Retinal pigment epithelial cell (primary cell): ENCODE measurements around the gene SUSD6.

ENCODE experiments used
- DNase-seq: peaks from one replicate; pipeline ENCODE4 v3.0.0-alpha.2; 2010; ENCODE audit warnings: low read depth
- H3K4me3 ChIP-seq: 2 replicates; pipeline ENCODE4 v1.5.1; 2011; ENCODE audit warnings: mild to moderate bottlenecking, low read length, control low read depth, moderate library complexity
- TF ChIP-seq, protein P1 (sequence below): conservative IDR thresholded peaks from 2 replicates; pipeline ENCODE4 v1.5.1; 2011; ENCODE audit warnings: low read depth, low read length, control low read depth, inconsistent platforms

Gene SUSD6

DNA sequence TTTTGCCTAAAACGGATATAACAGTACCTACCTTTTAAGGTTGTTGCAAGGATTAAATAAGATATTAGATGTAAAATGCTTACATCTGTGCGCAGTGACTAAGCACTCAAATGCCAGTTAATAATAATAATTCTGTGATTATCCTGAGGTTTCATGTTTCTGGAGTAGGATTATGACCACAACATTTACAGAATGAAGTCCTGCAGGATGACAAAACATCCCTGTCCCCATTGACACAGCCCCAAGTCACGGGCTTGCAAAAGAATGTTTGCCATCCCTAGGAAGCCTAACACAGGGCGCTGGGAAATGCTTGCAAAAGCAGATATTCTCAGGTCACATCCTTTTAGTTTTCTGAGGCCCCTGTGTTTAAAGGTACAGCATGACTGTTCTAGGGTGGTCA is 20.1 kb downstream of the SUSD6 start:
- H3K4me3 ChIP-seq, result no peak overlapping the region
- DNase-seq, result no peak
- TF ChIP-seq, protein P1, sequence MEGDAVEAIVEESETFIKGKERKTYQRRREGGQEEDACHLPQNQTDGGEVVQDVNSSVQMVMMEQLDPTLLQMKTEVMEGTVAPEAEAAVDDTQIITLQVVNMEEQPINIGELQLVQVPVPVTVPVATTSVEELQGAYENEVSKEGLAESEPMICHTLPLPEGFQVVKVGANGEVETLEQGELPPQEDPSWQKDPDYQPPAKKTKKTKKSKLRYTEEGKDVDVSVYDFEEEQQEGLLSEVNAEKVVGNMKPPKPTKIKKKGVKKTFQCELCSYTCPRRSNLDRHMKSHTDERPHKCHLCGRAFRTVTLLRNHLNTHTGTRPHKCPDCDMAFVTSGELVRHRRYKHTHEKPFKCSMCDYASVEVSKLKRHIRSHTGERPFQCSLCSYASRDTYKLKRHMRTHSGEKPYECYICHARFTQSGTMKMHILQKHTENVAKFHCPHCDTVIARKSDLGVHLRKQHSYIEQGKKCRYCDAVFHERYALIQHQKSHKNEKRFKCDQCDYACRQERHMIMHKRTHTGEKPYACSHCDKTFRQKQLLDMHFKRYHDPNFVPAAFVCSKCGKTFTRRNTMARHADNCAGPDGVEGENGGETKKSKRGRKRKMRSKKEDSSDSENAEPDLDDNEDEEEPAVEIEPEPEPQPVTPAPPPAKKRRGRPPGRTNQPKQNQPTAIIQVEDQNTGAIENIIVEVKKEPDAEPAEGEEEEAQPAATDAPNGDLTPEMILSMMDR, result no peak

DNA sequence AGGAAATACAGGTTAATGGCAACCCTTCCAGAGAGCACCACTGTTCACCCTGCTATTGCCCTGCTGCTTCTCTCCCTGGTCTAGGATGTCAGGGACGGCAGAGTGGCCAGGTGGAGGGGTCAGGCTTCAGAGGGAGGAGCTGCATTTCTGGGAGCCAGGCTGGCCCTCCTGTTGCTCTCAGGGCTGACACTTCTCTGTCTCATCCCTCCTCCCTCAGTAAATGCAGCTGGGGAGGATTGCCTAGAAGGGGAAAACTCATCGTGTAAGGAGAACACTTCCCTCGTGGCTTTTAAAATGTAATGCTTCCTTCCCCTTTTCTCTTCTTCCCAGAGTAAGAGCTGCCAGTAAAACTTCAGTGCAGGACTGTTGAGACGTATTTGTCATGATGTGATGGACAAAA is 20.8 kb downstream of the SUSD6 start:
- TF ChIP-seq, protein P1, result no peak
- no peak overlapping the region for H3K4me3 ChIP-seq
- DNase-seq, result no peak

DNA sequence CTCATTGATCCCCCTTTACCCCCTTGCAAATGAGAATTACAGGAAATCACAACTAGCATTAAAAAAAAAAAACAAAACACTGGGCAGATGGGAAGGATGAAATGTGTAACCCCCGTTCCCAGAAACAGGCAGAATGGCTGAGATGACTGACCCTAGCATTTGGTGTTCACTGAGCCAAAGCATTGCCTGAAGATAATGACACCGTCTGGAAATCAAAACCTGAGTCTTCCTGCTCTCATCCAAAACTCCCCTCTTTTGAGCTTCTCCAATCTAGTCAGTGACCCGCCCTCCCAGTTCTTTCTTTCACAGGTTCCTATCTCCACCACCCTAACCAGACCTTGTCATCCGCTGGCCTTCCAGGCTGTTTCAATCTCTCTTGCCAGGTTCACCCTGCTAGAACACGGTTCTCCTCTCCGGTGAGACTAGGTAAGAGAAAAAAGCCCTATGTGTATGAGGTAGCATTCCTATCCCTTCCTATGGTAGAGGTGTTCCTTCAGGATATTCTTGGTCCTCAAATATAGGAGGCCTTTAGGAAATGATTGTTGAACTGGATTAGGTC is 21.3 kb downstream of the SUSD6 start:
- TF ChIP-seq, protein P1, result no peak
- H3K4me3 ChIP-seq, result no peak overlapping the region
- no peak for DNase-seq

DNA sequence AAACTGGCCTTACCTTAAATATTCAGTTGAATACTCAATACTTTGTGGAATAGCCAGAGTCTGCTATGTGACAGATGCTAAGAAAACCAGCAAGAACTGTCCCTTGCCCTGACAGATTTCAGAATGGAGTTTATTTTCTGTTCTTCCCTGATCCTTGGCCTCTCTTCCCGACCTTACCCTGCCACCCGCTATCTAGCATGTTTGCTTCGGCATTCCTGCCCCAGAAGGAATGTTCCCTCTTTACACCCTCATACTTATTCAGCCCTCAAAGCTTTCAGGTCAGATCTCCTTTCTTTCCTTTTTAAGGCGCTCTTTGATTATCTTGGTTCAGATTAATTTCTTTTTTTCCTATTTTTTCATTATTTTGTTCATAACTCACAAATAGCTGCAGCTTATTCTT is 21.8 kb downstream of the SUSD6 start:
- TF ChIP-seq, protein P1, result no peak
- no peak overlapping the region for H3K4me3 ChIP-seq
- DNase-seq, result no peak

DNA sequence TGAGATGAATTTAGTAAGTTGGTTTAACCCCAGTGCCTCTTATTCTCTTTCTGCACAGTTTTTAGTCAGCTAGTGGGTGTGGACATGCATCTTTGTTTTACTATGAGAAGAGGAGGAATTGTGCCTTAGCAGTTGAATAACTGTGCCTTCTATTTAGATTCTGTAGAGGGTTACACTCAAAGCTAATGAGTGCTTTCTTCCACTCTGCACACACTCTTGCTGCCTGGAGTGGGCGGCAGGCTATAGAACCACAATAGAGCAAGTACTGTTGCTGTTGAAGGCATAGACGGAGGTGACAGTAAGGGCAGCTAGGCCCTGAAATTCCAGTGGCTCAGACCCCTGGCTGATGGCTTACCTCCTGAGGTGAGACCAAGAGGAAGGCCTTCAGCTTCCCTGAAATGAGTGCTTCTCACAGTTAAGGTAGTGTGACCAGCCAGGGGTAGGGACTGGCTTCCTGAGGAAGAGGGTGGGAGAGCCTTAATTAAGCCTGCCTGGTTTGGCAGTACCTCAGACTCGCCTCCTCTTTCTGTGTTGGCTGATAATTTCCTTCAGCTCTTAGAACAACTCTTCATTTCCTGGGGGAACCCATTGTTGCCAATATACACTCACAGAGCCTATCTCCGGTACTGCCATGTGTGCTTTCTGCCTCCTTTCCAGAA is 24.7 kb downstream of the SUSD6 start:
- TF ChIP-seq, protein P1, result no peak
- no peak for DNase-seq
- H3K4me3 ChIP-seq, result no peak overlapping the region

DNA sequence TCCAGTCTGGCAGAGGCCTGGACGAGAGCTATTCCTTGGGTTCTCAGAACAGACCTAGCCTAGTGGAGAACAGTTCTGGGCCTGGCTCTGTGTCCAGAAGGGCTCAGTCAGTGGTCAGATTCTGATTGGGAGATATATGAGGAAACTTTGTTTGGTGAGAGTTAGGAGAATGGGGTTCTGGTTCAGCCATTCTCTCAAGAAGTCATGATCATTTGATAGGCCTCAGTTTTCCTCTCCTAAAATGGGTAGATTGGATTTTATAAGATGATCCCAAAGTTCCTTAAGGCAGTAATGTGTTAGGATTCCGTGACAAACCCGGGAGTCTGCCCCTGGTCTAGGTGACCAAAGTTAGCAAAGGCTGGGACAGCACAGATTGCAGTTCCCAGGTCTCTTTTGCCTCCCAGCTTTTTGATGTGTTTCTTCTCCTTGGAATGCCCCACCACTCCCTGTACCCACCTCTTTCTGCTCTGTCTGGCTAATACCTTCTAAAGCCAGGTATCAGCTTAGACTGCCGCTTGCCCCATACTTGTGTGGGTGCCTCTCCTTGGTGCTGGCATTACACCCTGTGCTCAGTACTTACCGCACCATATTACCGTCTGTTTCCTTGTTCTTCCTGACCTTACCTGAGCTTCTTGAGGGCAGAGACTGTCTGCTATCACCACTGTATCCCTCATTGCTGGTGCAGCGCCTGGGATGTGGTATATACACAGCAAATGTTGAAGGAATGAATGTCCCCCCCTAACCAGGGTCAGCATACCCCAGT is 25.5 kb downstream of the SUSD6 start:
- no peak for DNase-seq
- TF ChIP-seq, protein P1, result no peak
- no peak overlapping the region for H3K4me3 ChIP-seq

DNA sequence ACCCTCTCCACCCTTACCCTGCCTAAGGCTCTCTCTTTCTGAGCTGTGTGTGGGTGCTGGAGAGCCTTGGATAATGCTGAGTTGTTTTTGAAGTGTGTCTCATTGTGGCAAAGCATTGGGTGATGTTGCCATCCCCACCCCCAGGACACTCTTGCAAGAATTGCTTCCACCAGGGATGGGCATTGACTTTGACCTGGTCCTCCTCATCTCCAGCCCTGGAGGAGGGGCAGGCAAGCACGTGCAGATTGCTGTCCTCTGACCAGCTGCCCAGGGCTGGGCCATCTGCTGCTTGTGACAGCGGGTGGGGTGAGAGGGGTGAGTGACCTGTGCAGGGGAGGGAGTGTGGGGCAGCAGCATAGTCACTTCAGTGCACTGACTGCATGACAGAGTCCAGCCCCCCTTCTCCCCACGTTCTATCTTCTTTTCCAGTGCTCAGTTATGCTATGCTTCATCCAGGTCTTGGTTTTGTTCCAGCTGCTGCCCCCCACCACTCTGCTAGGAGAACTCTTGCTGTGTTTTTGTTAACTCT is 26.2 kb downstream of the SUSD6 start:
- no peak overlapping the region for H3K4me3 ChIP-seq
- TF ChIP-seq, protein P1, result no peak
- DNase-seq, result no peak
